ENCODE measurements around the gene ARHGEF39.

DNA sequence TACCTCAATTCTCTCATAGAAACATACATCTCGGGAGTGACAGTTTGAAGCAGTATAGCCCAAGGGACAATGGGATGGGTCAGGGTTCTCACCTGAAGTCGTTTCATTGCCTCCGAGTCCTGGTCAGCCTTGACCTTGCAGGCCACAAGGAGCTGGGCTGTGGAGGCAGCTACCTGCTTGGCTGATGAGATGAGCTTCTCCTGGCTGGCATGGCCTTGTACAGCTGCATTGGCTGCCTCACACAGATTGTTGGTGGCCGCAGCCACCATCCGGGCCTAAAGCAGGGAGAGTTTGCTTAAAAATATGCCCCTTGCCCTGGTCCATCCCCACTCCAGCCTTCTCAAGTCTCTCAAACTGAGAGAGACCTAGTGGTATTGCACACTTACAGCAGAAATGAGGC, 33.2 kb upstream of the ARHGEF39 start:
- TF ChIP-seq, protein P1, sequence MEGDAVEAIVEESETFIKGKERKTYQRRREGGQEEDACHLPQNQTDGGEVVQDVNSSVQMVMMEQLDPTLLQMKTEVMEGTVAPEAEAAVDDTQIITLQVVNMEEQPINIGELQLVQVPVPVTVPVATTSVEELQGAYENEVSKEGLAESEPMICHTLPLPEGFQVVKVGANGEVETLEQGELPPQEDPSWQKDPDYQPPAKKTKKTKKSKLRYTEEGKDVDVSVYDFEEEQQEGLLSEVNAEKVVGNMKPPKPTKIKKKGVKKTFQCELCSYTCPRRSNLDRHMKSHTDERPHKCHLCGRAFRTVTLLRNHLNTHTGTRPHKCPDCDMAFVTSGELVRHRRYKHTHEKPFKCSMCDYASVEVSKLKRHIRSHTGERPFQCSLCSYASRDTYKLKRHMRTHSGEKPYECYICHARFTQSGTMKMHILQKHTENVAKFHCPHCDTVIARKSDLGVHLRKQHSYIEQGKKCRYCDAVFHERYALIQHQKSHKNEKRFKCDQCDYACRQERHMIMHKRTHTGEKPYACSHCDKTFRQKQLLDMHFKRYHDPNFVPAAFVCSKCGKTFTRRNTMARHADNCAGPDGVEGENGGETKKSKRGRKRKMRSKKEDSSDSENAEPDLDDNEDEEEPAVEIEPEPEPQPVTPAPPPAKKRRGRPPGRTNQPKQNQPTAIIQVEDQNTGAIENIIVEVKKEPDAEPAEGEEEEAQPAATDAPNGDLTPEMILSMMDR (IDR thresholded peaks at IDR 0.05), result no peak
- no peak for TF ChIP-seq POLR2A (IDR thresholded peaks at IDR 0.05)
